ENCODE measurements around the gene INO80B.

DNA sequence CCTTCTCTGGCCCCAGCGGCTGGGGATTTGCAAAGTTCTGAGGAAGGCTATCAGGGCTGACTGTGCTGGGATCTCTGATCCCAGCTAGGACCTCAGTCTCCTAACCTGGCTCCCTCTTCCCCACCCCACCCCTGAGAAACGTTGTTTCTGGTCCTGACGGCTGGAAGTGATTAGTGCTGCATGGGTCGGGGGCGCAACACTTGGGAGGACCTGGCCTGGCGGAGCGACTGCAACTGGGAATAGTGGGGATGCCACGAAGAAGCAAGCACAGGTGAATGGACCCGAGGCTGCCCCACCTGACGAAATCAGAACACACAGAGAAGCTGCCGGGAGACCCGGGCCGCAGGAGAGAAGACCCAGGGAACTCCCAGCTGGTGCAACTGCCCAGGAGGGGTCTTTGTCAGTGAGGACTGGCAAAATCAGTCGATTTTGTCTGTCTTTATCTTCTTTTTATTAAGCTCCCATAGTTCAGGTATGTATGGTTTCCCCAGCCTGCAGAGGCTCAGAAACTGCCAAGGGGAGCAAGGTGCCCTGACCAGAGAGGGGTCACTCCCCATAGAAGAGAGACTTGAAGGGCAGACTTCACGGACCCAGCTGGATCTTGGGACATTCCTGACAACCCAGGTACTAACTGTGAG is 45.2 kb downstream of the INO80B start:
- TF ChIP-seq ILK (tag; IDR thresholded peaks at IDR 0.05; ENCODE audit: borderline replicate concordance, low read depth) = no peak
- TF ChIP-seq, protein P1, sequence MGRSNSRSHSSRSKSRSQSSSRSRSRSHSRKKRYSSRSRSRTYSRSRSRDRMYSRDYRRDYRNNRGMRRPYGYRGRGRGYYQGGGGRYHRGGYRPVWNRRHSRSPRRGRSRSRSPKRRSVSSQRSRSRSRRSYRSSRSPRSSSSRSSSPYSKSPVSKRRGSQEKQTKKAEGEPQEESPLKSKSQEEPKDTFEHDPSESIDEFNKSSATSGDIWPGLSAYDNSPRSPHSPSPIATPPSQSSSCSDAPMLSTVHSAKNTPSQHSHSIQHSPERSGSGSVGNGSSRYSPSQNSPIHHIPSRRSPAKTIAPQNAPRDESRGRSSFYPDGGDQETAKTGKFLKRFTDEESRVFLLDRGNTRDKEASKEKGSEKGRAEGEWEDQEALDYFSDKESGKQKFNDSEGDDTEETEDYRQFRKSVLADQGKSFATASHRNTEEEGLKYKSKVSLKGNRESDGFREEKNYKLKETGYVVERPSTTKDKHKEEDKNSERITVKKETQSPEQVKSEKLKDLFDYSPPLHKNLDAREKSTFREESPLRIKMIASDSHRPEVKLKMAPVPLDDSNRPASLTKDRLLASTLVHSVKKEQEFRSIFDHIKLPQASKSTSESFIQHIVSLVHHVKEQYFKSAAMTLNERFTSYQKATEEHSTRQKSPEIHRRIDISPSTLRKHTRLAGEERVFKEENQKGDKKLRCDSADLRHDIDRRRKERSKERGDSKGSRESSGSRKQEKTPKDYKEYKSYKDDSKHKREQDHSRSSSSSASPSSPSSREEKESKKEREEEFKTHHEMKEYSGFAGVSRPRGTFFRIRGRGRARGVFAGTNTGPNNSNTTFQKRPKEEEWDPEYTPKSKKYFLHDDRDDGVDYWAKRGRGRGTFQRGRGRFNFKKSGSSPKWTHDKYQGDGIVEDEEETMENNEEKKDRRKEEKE (IDR thresholded peaks at IDR 0.05; ENCODE audit: borderline replicate concordance in 1 of 2, control insufficient read depth in 1 of 2, low read depth in 2 of 2, low read length in 1 of 2) = no peak
- TF ChIP-seq MYNN (IDR thresholded peaks at IDR 0.05) = no peak
- TF ChIP-seq MYNN (CRISPR knock-in tag; IDR thresholded peaks at IDR 0.05) = no peak
- no peak for TF ChIP-seq CBX3 (IDR thresholded peaks at IDR 0.05; ENCODE audit: borderline replicate concordance in 1 of 2, low read length in 2 of 2)
- TF ChIP-seq ZNF324 (CRISPR knock-in tag; IDR thresholded peaks at IDR 0.05) = no peak
- no peak for TF ChIP-seq SRSF7 (optimal IDR thresholded peaks at IDR 0.05; ENCODE audit: low read depth, low read length)
- TF ChIP-seq ZNF407 (IDR thresholded peaks at IDR 0.05; ENCODE audit: low read depth) = no peak
- TF ChIP-seq EZH2 (IDR thresholded peaks at IDR 0.05; ENCODE audit: borderline replicate concordance, low read depth, low read length) = no peak
- TF ChIP-seq ARID3B (CRISPR knock-in tag; IDR thresholded peaks at IDR 0.05; ENCODE audit: borderline replicate concordance) = no peak
- no peak for TF ChIP-seq RAD21 (CRISPR knock-in tag; conservative IDR thresholded peaks at IDR 0.05 in 1 of 2, IDR thresholded peaks at IDR 0.05 in 1 of 2)
- TF ChIP-seq, protein P2, sequence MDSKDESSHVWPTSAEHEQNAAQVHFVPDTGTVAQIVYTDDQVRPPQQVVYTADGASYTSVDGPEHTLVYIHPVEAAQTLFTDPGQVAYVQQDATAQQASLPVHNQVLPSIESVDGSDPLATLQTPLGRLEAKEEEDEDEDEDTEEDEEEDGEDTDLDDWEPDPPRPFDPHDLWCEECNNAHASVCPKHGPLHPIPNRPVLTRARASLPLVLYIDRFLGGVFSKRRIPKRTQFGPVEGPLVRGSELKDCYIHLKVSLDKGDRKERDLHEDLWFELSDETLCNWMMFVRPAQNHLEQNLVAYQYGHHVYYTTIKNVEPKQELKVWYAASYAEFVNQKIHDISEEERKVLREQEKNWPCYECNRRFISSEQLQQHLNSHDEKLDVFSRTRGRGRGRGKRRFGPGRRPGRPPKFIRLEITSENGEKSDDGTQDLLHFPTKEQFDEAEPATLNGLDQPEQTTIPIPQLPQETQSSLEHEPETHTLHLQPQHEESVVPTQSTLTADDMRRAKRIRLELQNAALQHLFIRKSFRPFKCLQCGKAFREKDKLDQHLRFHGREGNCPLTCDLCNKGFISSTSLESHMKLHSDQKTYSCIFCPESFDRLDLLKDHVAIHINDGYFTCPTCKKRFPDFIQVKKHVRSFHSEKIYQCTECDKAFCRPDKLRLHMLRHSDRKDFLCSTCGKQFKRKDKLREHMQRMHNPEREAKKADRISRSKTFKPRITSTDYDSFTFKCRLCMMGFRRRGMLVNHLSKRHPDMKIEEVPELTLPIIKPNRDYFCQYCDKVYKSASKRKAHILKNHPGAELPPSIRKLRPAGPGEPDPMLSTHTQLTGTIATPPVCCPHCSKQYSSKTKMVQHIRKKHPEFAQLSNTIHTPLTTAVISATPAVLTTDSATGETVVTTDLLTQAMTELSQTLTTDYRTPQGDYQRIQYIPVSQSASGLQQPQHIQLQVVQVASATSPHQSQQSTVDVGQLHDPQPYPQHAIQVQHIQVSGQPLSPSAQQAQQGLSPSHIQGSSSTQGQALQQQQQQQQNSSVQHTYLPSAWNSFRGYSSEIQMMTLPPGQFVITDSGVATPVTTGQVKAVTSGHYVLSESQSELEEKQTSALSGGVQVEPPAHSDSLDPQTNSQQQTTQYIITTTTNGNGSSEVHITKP (IDR thresholded peaks at IDR 0.05; ENCODE audit: partially characterized antibody) = no peak
- no peak for TF ChIP-seq BRCA1 (IDR thresholded peaks at IDR 0.05)
- no peak for TF ChIP-seq BRCA1 (CRISPR knock-in tag; IDR thresholded peaks at IDR 0.05)
- no peak for TF ChIP-seq ZNF184 (CRISPR knock-in tag; IDR thresholded peaks at IDR 0.05)

All from K562 (cell line).